IMR-90 (cell line): ENCODE results near the gene NUP93. TPM values are rescaled to one million over a fixed set of nuclear protein-coding genes. Genes with fewer than 3 reads are reported as not detected.

Source experiments
- ATAC-seq: fragments of 200-7000 bp; cut with Tn5 transposase; 2 replicates; pipeline ENCODE4 v1.9.1; 2020; ENCODE audit warnings: low read depth, mild to moderate bottlenecking, moderate library complexity
- BruUV-seq: library from RNA; stranded (reverse); fragments of 400-500 nt; replicated peaks from 2 replicates; lab custom pipeline; 2021; lab: Mats Ljungman, UMichigan
- CTCF ChIA-PET: fragments of 300-600 bp; formaldehyde crosslinking; extraction: SDS; loops from one replicate; lab custom pipeline; 2021; ENCODE audit warnings: antibody characterized with exemption; lab: Yijun Ruan, JAX
- POLR2A ChIA-PET: fragments of 300-600 bp; sonication (Branson Sonifier 250); formaldehyde crosslinking; loops from one replicate; lab custom pipeline; 2022; ENCODE audit warnings: antibody characterized with exemption; ENCODE audit not compliant: unreplicated experiment; lab: Charles Lee
- DNase-seq: peaks from one replicate; pipeline ENCODE4 v3.0.0; 2013
- H2AFZ ChIP-seq: replicated peaks from 2 replicates; pipeline ENCODE3; 2013; ENCODE audit warnings: low read length, mild to moderate bottlenecking; ENCODE audit not compliant: poor library complexity
- H2AK5ac ChIP-seq: 2 replicates; pipeline ENCODE4 v1.6.1; 2013; ENCODE audit warnings: low read depth, low read length, inconsistent platforms
- H2AK9ac ChIP-seq: replicated peaks from 2 replicates; pipeline ENCODE3; 2013; ENCODE audit warnings: mild to moderate bottlenecking, low read depth, low read length, moderate library complexity; ENCODE audit not compliant: poor library complexity
- H2BK120ac ChIP-seq: 2 replicates; pipeline ENCODE4 v1.6.1; 2013; ENCODE audit warnings: low read depth, low read length, inconsistent platforms
- H2BK15ac ChIP-seq: 3 replicates; pipeline ENCODE4 v1.6.1; 2013; ENCODE audit warnings: low read depth, low read length, inconsistent platforms
- H2BK20ac ChIP-seq: 2 replicates; pipeline ENCODE4 v1.6.1; 2013; ENCODE audit warnings: low read depth, mild to moderate bottlenecking, inconsistent platforms, low read length, moderate library complexity
- H2BK5ac ChIP-seq: 2 replicates; pipeline ENCODE4 v1.6.1; 2013; ENCODE audit warnings: mild to moderate bottlenecking, low read depth, low read length, inconsistent platforms; ENCODE audit not compliant: poor library complexity, severe bottlenecking
- H3K14ac ChIP-seq: replicated peaks from 2 replicates; pipeline ENCODE4 v1.6.1; 2013; ENCODE audit warnings: low read depth, low read length, inconsistent platforms
- H3K18ac ChIP-seq: 2 replicates; pipeline ENCODE4 v1.6.1; 2013; ENCODE audit warnings: low read depth, low read length, control low read depth
- H3K23ac ChIP-seq: 2 replicates; pipeline ENCODE4 v1.6.1; 2013; ENCODE audit warnings: low read depth, low read length, inconsistent platforms
- H3K27ac ChIP-seq: 2 replicates; pipeline ENCODE4 v1.5.1; 2013; ENCODE audit warnings: mild to moderate bottlenecking, control low read depth, low read length; ENCODE audit not compliant: insufficient read depth
- H3K27me3 ChIP-seq: 2 replicates; pipeline ENCODE4 v1.6.1; 2013; ENCODE audit warnings: low read length; ENCODE audit not compliant: control insufficient read depth, insufficient read depth
- H3K36me3 ChIP-seq: 2 replicates; pipeline ENCODE4 v1.6.1; 2013; ENCODE audit warnings: low read length, mixed read lengths; ENCODE audit not compliant: control insufficient read depth, insufficient read depth
- H3K4ac ChIP-seq: 2 replicates; pipeline ENCODE4 v1.6.1; 2013; ENCODE audit warnings: low read depth, low read length, inconsistent platforms
- H3K4me1 ChIP-seq: 2 replicates; pipeline ENCODE4 v1.6.1; 2013; ENCODE audit warnings: low read length, mixed read lengths; ENCODE audit not compliant: control insufficient read depth, insufficient read depth
- H3K4me2 ChIP-seq: 2 replicates; pipeline ENCODE4 v1.6.1; 2013; ENCODE audit warnings: low read depth, mild to moderate bottlenecking, control low read depth, low read length, moderate library complexity
- H3K4me3 ChIP-seq: 2 replicates; pipeline ENCODE4 v1.5.1; 2013; ENCODE audit warnings: low read depth, mild to moderate bottlenecking, control low read depth, low read length, moderate library complexity; ENCODE audit not compliant: insufficient read depth
- H3K56ac ChIP-seq: 2 replicates; pipeline ENCODE4 v1.6.1; 2013; ENCODE audit warnings: low read length, inconsistent platforms; ENCODE audit not compliant: insufficient read depth; ENCODE audit errors: extremely low read depth
- H3K79me1 ChIP-seq, 2 experiments: 2 replicates each; pipeline ENCODE4 v1.6.1; 2013; ENCODE audit warnings: low read length in 2 of 2, inconsistent platforms in 1 of 2, low read depth in 1 of 2
- H3K9ac ChIP-seq: 2 replicates; pipeline ENCODE4 v1.6.1; 2013; ENCODE audit warnings: low read depth, low read length, control low read depth
- H3K9me1 ChIP-seq: 2 replicates; pipeline ENCODE4 v1.6.1; 2013; ENCODE audit warnings: low read length, inconsistent platforms; ENCODE audit not compliant: insufficient read depth
- H3K9me3 ChIP-seq: 2 replicates; pipeline ENCODE4 v1.6.1; 2013; ENCODE audit warnings: low read length; ENCODE audit not compliant: control insufficient read depth, insufficient read depth
- H4K20me1 ChIP-seq: 2 replicates; pipeline ENCODE4 v1.6.1; 2013; ENCODE audit warnings: low read length, inconsistent platforms; ENCODE audit not compliant: insufficient read depth
- H4K5ac ChIP-seq: 2 replicates; pipeline ENCODE4 v1.6.1; 2013; ENCODE audit warnings: mild to moderate bottlenecking, low read depth, low read length, control low read depth
- H4K8ac ChIP-seq, 2 experiments: 2 replicates each; pipeline ENCODE4 v1.6.1; 2013; ENCODE audit warnings: low read depth in 2 of 2, low read length in 2 of 2, control low read depth in 1 of 2, inconsistent platforms in 1 of 2
- H4K91ac ChIP-seq: 2 replicates; pipeline ENCODE4 v1.6.1; 2013; ENCODE audit warnings: low read depth, low read length, inconsistent platforms; ENCODE audit not compliant: insufficient read depth
- BHLHE40 ChIP-seq: fragments of 150-350 bp; IDR thresholded peaks from 2 replicates; pipeline ENCODE4 v1.6.1; 2016; ENCODE audit warnings: mild to moderate bottlenecking, low read depth, low read length
- CEBPB ChIP-seq: IDR thresholded peaks from 2 replicates; pipeline ENCODE4 v1.6.1; 2012; ENCODE audit warnings: low read depth, low read length, improper control_type of control experiment
- CHD1 ChIP-seq: IDR thresholded peaks from 2 replicates; pipeline ENCODE4 v1.6.1; 2012; ENCODE audit warnings: low read depth, low read length, improper control_type of control experiment
- CTCF ChIP-seq: conservative IDR thresholded peaks from 2 replicates; pipeline ENCODE4 v1.5.1; 2012; ENCODE audit warnings: mild to moderate bottlenecking, low read depth, low read length, improper control_type of control experiment
- ELK1 ChIP-seq: fragments of 150-350 bp; IDR thresholded peaks from 2 replicates; pipeline ENCODE4 v1.6.1; 2016; ENCODE audit warnings: low read depth, mild to moderate bottlenecking, low read length, moderate library complexity, borderline replicate concordance
- FOS ChIP-seq: fragments of 150-350 bp; IDR thresholded peaks from 2 replicates; pipeline ENCODE4 v1.6.1; 2016; ENCODE audit warnings: low read depth, low read length
- MAFK ChIP-seq: IDR thresholded peaks from 2 replicates; pipeline ENCODE4 v1.6.1; 2012; ENCODE audit warnings: low read depth, low read length, improper control_type of control experiment
- MAZ ChIP-seq: IDR thresholded peaks from 2 replicates; pipeline ENCODE4 v1.6.1; 2012; ENCODE audit warnings: low read depth, mild to moderate bottlenecking, low read length, improper control_type of control experiment, moderate library complexity, borderline replicate concordance
- MXI1 ChIP-seq: IDR thresholded peaks from 2 replicates; pipeline ENCODE4 v1.6.1; 2012; ENCODE audit warnings: low read depth, mild to moderate bottlenecking, low read length, moderate library complexity, borderline replicate concordance
- NFE2L2 ChIP-seq: fragments of 150-350 bp; IDR thresholded peaks from 2 replicates; pipeline ENCODE4 v1.6.1; 2016; ENCODE audit warnings: low read depth, mild to moderate bottlenecking, low read length
- POLR2A ChIP-seq: IDR thresholded peaks from 2 replicates; pipeline ENCODE4 v1.6.1; 2012; ENCODE audit warnings: mild to moderate bottlenecking, low read depth, low read length
- RAD21 ChIP-seq: IDR thresholded peaks from 2 replicates; pipeline ENCODE4 v1.6.1; 2012; ENCODE audit warnings: low read length, improper control_type of control experiment
- RCOR1 ChIP-seq: IDR thresholded peaks from 2 replicates; pipeline ENCODE4 v1.6.1; 2012; ENCODE audit warnings: mild to moderate bottlenecking, low read length, improper control_type of control experiment; ENCODE audit not compliant: insufficient replicate concordance
- RFX5 ChIP-seq: IDR thresholded peaks from 2 replicates; pipeline ENCODE4 v1.8.0; 2012; ENCODE audit warnings: low read depth, mild to moderate bottlenecking, low read length, moderate library complexity
- SMC3 ChIP-seq: fragments of 150-350 bp; IDR thresholded peaks from 2 replicates; pipeline ENCODE4 v1.6.1; 2016; ENCODE audit warnings: low read depth, mild to moderate bottlenecking, antibody characterized with exemption, low read length, moderate library complexity
- USF2 ChIP-seq: fragments of 150-350 bp; IDR thresholded peaks from 2 replicates; pipeline ENCODE4 v1.6.1; 2017; ENCODE audit warnings: mild to moderate bottlenecking, antibody characterized with exemption, low read length, low read depth
- WGBS, 2 experiments: methylation state at CpG; one replicate each; pipeline versions ENCODE4 v1.1.5 to v1.1.7; 2013; ENCODE audit warnings: missing lambda C conversion rate in 2 of 2; ENCODE audit not compliant: insufficient read length in 1 of 2; ENCODE audit errors: extremely low coverage in 2 of 2; 5-methylcytosine and 5-hydroxymethylcytosine counted together
- dilution Hi-C: fragments of 300-500 bp; cut with HindIII; formaldehyde crosslinking; loops from one replicate; pipeline ENCODE4 v1.14.3; 2018; ENCODE audit warnings: low sequenced_read_pairs; ENCODE audit not compliant: unreplicated experiment
- in situ Hi-C: fragments of 300-500 bp; cut with MboI; formaldehyde crosslinking; loops from 3 replicates; pipeline ENCODE4 v1.14.3; 2019; ENCODE audit warnings: low sequenced_read_pairs, inconsistent platforms, mixed read lengths
- intact Hi-C: fragments of 100-400 bp; cut with micrococcal nuclease; formaldehyde crosslinking; loops from 2 replicates; pipeline ENCODE4 v1.10.0; 2022
- polyA plus RNA-seq, 3 experiments: library from polyadenylated mRNA; depleted of rRNA; stranded (reverse); fragments of >200 nt; gene quantifications; 2 replicates each; pipeline ENCODE4 v1.2.3, GENCODE V29; 2012; ENCODE audit warnings: low replicate concordance in 1 of 3
- total RNA-seq: library from RNA; depleted of rRNA; stranded (reverse); fragments of >200 nt; gene quantifications from 2 replicates; pipeline ENCODE4 v1.2.3, GENCODE V29; 2012

The NUP93 gene
- total and polyA plus RNA-seq, 2 of the 4 experiments (the other 2 are of a cell fraction): 54.6 to 72.6 TPM

GRCh38 chr16:56896244-56896643, 166.3 kb downstream of the NUP93 start:
- no peaks in the 10 kb centered on the region for H3K9me1 ChIP-seq
- H3K9ac ChIP-seq: no peak overlapping the region
- no peak overlapping the region for H2AK5ac ChIP-seq
- ATAC-seq (no peak), DNase-seq (no peak)
- no peak overlapping the region for H3K4me2 ChIP-seq
- H3K18ac ChIP-seq: no peak overlapping the region
- no peak overlapping the region for H4K91ac ChIP-seq
- in situ Hi-C loops (no loop called here), dilution Hi-C loops (no loop called here), intact Hi-C loops (no loop called here)
- no peak overlapping the region for H3K14ac ChIP-seq
- peaks cover 31% of the 10 kb centered on the region for H3K27me3 ChIP-seq
- no peaks in the 10 kb centered on the region for H3K4me1 ChIP-seq
- no peak overlapping the region for H3K23ac ChIP-seq
- no peak overlapping the region for H2AK9ac ChIP-seq
- no CpG with 5 or more reads among the region's 3 CpGs for WGBS, 2 experiments
- H2BK15ac ChIP-seq: no peak overlapping the region
- H4K5ac ChIP-seq: no peak overlapping the region
- BruUV-seq: no TSS peak
- no peak overlapping the region for H2AFZ ChIP-seq
- no peak overlapping the region for H4K8ac ChIP-seq
- no peak overlapping the region for H3K4ac ChIP-seq
- H3K79me1 ChIP-seq: no peaks in the 10 kb centered on the region
- H3K36me3 ChIP-seq: no peaks in the 10 kb centered on the region
- ChIA-PET CTCF (no interaction called here), POLR2A (no interaction called here)
- no peaks in the 10 kb centered on the region for H4K20me1 ChIP-seq
- H2BK5ac ChIP-seq: no peak overlapping the region
- no peak overlapping the region for H2BK120ac ChIP-seq
- no peaks in the 10 kb centered on the region for H3K9me3 ChIP-seq
- no peak overlapping the region for H2BK20ac ChIP-seq
- H3K56ac ChIP-seq: no peak overlapping the region
- H3K4me3 ChIP-seq: no peak overlapping the region
- TF ChIP-seq MXI1: no peak
- no peak for TF ChIP-seq CTCF
- no peak for TF ChIP-seq RAD21
- TF ChIP-seq MAFK: no peak
- TF ChIP-seq BHLHE40: no peak
- no peak for TF ChIP-seq MAZ
- no peak for TF ChIP-seq CEBPB
- TF ChIP-seq ELK1: no peak
- TF ChIP-seq FOS: no peak
- no peak for TF ChIP-seq NFE2L2
- TF ChIP-seq POLR2A: no peak
- TF ChIP-seq USF2: no peak
- TF ChIP-seq RCOR1: no peak
- TF ChIP-seq RFX5: no peak
- no peak for TF ChIP-seq SMC3
- no peak for TF ChIP-seq CHD1
- H3K27ac ChIP-seq: no peak overlapping the region
